BLaER1 (cell line): Measurements from ENCODE around the gene PPFIA2.

Experiments used
- H3K27ac ChIP-seq: shearing (Covaris generic); formaldehyde crosslinking; 2 replicates; pipeline ENCODE4 v1.8.1; 2022
- H3K27me3 ChIP-seq: shearing (Covaris generic); formaldehyde crosslinking; 2 replicates; pipeline ENCODE4 v1.8.1; 2022
- H3K36me3 ChIP-seq: shearing (Covaris generic); formaldehyde crosslinking; 2 replicates; pipeline ENCODE4 v1.8.1; 2022
- H3K4me1 ChIP-seq: shearing (Covaris generic); formaldehyde crosslinking; 2 replicates; pipeline ENCODE4 v1.8.1; 2022
- H3K4me2 ChIP-seq: shearing (Covaris generic); formaldehyde crosslinking; 2 replicates; pipeline ENCODE4 v1.8.1; 2022
- H3K4me3 ChIP-seq: shearing (Covaris generic); formaldehyde crosslinking; 2 replicates; pipeline ENCODE4 v1.8.1; 2022
- H3K9ac ChIP-seq: shearing (Covaris generic); formaldehyde crosslinking; 2 replicates; pipeline ENCODE4 v1.8.1; 2022
- H3K9me3 ChIP-seq: shearing (Covaris generic); formaldehyde crosslinking; 2 replicates; pipeline ENCODE4 v1.8.1; 2022
- H4K20me1 ChIP-seq: shearing (Covaris generic); formaldehyde crosslinking; 2 replicates; pipeline ENCODE4 v1.8.1; 2022
- Cebpa-rat ChIP-seq: shearing (Covaris generic); IDR thresholded peaks from 2 replicates; pipeline ENCODE4 v1.8.1; 2022

The PPFIA2 gene

DNA sequence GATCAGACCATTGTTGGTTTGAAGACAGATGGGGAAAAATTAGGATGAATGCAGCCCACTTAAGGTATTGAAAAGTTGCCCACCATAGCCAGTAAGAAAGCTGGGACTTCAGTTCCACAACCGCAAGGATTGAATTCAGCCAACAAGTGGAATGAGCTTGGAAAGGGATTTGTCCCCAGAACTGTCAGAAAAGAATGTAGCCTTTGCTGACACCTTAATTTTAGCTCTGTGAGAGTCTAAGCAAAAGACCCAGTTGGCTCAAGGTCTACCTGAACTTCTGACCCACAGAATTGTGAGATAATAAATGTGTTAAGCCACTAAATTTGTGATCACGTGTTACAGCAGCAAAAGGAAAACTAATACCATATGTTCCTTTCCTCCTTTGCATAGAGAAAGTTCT, 29.4 kb downstream of the PPFIA2 start:
- Histone ChIP-seq H3K4me1 (no peaks in the 10 kb centered on the region), H3K4me2 (no peak overlapping the region), H3K27me3 (no peaks in the 10 kb centered on the region), H3K9ac (no peak overlapping the region), H3K27ac (no peak overlapping the region), H3K4me3 (no peak overlapping the region), H4K20me1 (no peaks in the 10 kb centered on the region), H3K36me3 (no peaks in the 10 kb centered on the region), H3K9me3 (no peaks in the 10 kb centered on the region)
- TF ChIP-seq Cebpa-rat, result no peak

DNA sequence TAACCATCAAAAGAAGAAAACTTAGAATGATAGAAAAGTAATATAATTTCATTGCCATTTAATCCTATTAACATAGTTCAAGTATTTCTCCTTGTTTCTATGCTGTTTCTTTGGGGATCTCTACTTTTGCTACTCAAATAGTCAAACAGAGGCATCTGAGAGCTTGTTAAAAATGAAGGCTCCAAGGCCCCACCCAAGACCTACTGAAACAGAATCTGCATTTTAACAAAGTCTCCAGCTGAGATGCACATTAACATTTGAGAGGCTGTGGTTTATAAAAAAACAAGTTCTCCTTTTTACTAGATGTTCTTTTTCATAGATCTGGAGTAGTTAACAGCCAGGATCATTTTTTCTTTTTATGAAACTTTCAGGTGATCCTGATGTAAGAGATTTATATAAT, 31.8 kb downstream of the PPFIA2 start:
- Histone ChIP-seq H3K9me3 (no peaks in the 10 kb centered on the region), H3K36me3 (no peaks in the 10 kb centered on the region), H3K4me2 (no peak overlapping the region), H3K4me1 (no peaks in the 10 kb centered on the region), H3K27me3 (no peaks in the 10 kb centered on the region), H3K9ac (no peak overlapping the region), H4K20me1 (no peaks in the 10 kb centered on the region), H3K27ac (no peak overlapping the region), H3K4me3 (no peak overlapping the region)
- TF ChIP-seq Cebpa-rat, result no peak

DNA sequence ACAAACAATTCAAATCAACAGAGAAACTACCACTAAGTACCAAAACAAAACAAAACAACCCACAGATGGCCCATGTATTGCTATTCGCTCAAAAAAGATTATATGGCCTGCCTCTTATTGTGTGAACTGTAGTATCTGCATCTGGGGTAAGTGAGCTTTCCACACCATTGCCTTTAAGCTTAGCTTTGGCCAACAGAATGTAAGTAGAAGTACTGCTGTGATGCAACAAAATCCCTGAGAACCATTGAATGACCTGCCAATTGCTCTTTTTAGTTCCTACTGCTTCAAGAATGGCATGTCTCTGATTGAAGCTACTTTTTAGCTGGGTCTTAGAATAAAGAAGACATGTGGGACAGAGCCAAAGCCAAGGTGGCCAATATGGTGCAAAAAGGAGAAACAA, 32.5 kb downstream of the PPFIA2 start:
- Histone ChIP-seq H4K20me1 (no peaks in the 10 kb centered on the region), H3K4me3 (no peak overlapping the region), H3K27me3 (no peaks in the 10 kb centered on the region), H3K27ac (no peak overlapping the region), H3K9ac (no peak overlapping the region), H3K4me2 (no peak overlapping the region), H3K9me3 (no peaks in the 10 kb centered on the region), H3K4me1 (no peaks in the 10 kb centered on the region), H3K36me3 (no peaks in the 10 kb centered on the region)
- TF ChIP-seq Cebpa-rat, result no peak

DNA sequence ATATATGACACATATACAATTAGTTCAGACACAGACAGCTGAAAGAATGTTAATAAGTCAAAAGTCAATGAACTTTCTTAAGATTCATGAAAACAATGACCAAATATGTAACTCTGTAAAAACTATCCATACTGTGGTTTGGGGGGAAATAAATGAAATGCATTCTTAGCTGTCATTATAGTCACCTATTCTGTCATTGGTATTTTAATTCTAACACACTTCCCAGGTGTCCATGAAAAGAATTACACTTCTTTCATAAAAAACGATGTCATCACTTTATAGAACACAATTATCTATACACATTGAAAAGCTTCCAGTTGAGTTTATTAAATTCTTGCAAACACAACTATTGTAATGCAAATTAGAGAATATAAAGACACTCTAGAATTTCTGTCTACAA, 35.8 kb downstream of the PPFIA2 start:
- Histone ChIP-seq H3K36me3 (no peaks in the 10 kb centered on the region), H3K27me3 (no peaks in the 10 kb centered on the region), H3K9me3 (no peaks in the 10 kb centered on the region), H3K4me3 (no peak overlapping the region), H3K4me2 (no peak overlapping the region), H3K27ac (no peak overlapping the region), H4K20me1 (no peaks in the 10 kb centered on the region), H3K4me1 (no peaks in the 10 kb centered on the region), H3K9ac (no peak overlapping the region)
- no peak for TF ChIP-seq Cebpa-rat

DNA sequence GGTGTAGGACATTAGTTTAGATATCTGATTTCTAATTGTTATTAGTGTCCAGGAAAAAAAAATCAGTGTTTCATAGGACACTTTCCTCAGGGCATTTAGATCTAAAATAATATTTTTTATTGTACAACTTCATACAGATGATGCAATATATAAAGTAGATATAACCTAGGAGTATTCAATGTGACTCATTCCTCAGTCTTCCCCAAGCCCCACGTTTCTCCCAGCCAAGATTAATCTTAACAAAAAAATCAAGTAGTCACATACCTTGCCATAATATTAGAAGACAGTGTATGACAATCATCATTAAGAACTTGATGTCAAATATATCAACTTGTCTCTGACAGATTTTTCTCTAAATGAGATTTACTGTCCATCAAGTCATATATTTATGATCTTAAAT, 37.1 kb downstream of the PPFIA2 start:
- no peaks in the 10 kb centered on the region for H3K9me3 ChIP-seq
- no peak overlapping the region for H3K27ac ChIP-seq
- H3K36me3 ChIP-seq, result no peaks in the 10 kb centered on the region
- no peak for TF ChIP-seq Cebpa-rat
- H3K4me1 ChIP-seq, result no peaks in the 10 kb centered on the region
- H4K20me1 ChIP-seq, result no peaks in the 10 kb centered on the region
- H3K4me3 ChIP-seq, result no peak overlapping the region
- no peaks in the 10 kb centered on the region for H3K27me3 ChIP-seq
- no peak overlapping the region for H3K9ac ChIP-seq
- no peak overlapping the region for H3K4me2 ChIP-seq

DNA sequence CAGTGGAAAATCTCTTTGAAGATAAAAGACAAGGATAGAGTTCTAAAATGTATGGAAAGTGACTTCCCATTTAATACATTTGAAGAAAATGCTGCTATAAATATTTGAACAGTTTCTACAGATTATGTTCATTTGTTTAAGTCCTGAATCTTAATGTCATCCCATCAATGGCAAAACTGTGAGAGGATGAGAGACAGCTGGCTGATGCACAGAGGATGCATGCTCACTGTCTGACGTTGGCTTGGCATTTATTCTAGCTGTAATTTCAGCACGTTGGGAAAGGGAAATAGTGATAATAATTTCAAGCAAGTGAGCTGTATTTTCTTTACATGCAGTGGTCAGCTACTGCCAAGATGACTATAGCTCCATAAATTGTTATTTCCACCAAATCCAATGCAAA, 40.5 kb downstream of the PPFIA2 start:
- Histone ChIP-seq H4K20me1 (no peaks in the 10 kb centered on the region), H3K9ac (no peak overlapping the region), H3K9me3 (no peaks in the 10 kb centered on the region), H3K36me3 (no peaks in the 10 kb centered on the region), H3K27me3 (no peaks in the 10 kb centered on the region), H3K4me1 (no peaks in the 10 kb centered on the region), H3K4me3 (no peak overlapping the region), H3K27ac (no peak overlapping the region), H3K4me2 (no peak overlapping the region)
- TF ChIP-seq Cebpa-rat, result no peak

DNA sequence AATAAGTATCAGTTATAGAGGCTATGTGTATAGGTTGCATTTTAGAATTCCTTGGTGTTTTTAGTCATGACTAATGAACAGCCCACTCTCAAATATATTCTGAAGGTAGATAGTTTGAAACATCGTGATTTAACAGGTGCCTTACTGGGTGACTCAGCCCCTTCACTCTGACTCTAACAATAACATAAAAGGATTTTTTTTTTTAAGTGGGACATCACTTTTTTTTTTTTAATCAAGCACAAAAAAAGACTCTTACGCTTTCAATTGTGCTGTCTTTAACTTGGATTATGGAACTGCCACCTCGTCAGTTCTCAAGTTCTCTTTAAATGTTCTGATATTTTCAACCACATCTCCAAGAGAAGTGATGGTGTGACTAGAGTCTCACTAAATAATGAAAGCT, 46.6 kb downstream of the PPFIA2 start:
- H3K4me1 ChIP-seq, result no peaks in the 10 kb centered on the region
- no peak for TF ChIP-seq Cebpa-rat

DNA sequence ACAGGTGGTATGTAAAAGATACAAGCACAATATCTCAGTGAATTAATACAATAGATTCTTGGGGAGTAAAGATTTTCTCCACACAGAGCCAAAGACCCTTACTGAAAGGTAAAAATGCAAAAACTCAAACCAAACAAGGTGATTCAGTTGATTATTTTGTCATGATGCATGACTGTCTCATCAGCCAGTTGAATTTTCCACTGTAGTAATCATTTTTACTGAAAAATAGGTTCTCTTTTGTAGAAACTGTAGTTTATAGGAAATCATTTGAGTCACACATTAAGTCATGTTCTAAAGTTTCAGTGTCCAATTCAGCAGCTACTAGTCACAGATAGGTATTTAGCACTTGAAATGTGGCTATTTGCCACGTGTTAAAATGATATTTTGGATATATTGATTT, 53.6 kb downstream of the PPFIA2 start:
- Histone ChIP-seq H3K9ac (no peak overlapping the region), H3K4me3 (no peak overlapping the region), H3K36me3 (no peaks in the 10 kb centered on the region), H4K20me1 (no peaks in the 10 kb centered on the region), H3K27ac (no peak overlapping the region), H3K4me2 (no peak overlapping the region), H3K4me1 (no peaks in the 10 kb centered on the region), H3K9me3 (no peaks in the 10 kb centered on the region), H3K27me3 (no peaks in the 10 kb centered on the region)
- TF ChIP-seq Cebpa-rat, result no peak

More for the DNA sequence above, 46.6 kb downstream of the PPFIA2 start:
- H3K4me3 ChIP-seq, result no peak overlapping the region
- H3K27ac ChIP-seq, result no peak overlapping the region
- H4K20me1 ChIP-seq, result no peaks in the 10 kb centered on the region
- H3K36me3 ChIP-seq, result no peaks in the 10 kb centered on the region
- H3K4me2 ChIP-seq, result no peak overlapping the region
- H3K9ac ChIP-seq, result no peak overlapping the region
- H3K9me3 ChIP-seq, result no peaks in the 10 kb centered on the region
- no peaks in the 10 kb centered on the region for H3K27me3 ChIP-seq

DNA sequence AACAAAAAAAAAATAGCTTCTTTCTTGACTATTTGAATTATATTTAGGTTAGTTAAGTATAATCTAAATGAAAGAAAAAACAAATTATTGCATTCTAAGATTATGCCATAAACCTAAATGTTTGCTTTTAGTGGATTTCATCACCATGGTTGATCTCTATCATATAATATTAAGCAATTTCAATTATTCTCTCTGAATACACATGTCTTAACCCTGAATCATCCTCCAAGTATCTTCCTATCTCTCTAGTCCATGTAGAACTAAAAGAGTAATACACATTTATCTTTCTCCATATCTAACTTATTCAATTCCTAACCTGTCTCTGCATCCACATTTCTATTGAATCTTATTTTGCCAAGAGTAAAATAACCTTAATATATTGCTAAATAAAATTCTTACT, 59.6 kb downstream of the PPFIA2 start:
- Histone ChIP-seq H3K4me2 (no peak overlapping the region), H3K36me3 (no peaks in the 10 kb centered on the region), H3K4me1 (no peaks in the 10 kb centered on the region), H3K27me3 (no peaks in the 10 kb centered on the region), H4K20me1 (no peaks in the 10 kb centered on the region), H3K27ac (no peak overlapping the region), H3K4me3 (no peak overlapping the region), H3K9ac (no peak overlapping the region), H3K9me3 (no peaks in the 10 kb centered on the region)
- no peak for TF ChIP-seq Cebpa-rat

DNA sequence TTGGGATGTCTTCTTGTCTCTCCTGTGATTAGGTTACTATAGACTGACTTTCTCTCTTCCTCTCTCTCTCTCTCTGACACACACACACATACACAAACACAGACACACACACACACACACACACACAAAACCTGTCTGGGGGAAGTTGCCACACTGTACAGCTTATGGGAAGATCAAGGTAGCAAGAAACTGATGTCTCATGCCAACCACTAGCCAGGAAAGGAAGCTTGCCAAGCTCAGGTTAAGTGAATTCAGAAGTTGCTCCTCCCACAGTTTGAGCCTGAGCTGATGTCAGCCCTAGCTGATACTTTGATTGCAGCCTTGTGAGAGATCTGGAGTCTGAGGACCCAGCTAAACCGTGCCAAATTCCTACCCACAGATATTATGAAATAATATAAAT, 67.1 kb downstream of the PPFIA2 start:
- Histone ChIP-seq H3K4me1 (no peaks in the 10 kb centered on the region), H4K20me1 (no peaks in the 10 kb centered on the region), H3K27ac (no peak overlapping the region)

DNA sequence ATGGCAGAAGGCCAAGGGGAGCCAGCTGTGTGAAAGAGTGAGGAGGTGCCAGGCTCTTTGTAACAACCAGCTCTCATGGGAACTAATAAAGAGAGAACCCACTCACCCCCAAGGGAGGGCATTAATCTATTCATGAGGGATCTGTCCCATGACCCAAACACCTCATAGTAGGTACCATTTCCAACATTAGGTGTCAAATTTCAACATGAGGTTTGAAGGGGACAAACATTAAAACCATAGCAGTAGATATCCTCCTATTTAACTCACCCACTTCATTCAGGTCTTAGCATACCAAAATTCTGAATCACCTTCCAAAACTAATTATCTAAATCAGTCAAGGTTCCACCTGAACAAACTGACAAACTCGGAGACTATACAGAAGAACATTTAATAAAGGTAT, 75.3 kb downstream of the PPFIA2 start:
- Histone ChIP-seq H3K9ac (no peak overlapping the region), H3K9me3 (no peaks in the 10 kb centered on the region), H3K4me2 (no peak overlapping the region), H3K27ac (no peak overlapping the region), H3K4me3 (no peak overlapping the region), H3K36me3 (no peaks in the 10 kb centered on the region), H3K4me1 (no peaks in the 10 kb centered on the region; the same call in 1 of the 2 replicates), H4K20me1 (no peaks in the 10 kb centered on the region), H3K27me3 (no peaks in the 10 kb centered on the region)
- no peak for TF ChIP-seq Cebpa-rat

More for the DNA sequence above, 67.1 kb downstream of the PPFIA2 start:
- Histone ChIP-seq H3K4me3 (no peak overlapping the region), H3K36me3 (no peaks in the 10 kb centered on the region), H3K27me3 (no peaks in the 10 kb centered on the region), H3K9ac (no peak overlapping the region), H3K4me2 (no peak overlapping the region), H3K9me3 (no peaks in the 10 kb centered on the region)
- TF ChIP-seq Cebpa-rat, result no peak
